H54 (cell line): Measurements from ENCODE around the gene CHDH.

Experiments
- DNase-seq: peaks from one replicate; pipeline ENCODE4 v3.0.0; 2011; ENCODE audit warnings: low spot score, mixed read lengths; ENCODE audit not compliant: insufficient read length
- FAIRE-seq: peaks from 3 replicates; lab custom pipeline; 2011; peaks lifted over from hg19 to GRCh38; lab: Jason Lieb, UNC
- POLR2A ChIP-seq: IDR thresholded peaks from 2 replicates; pipeline ENCODE4 v1.6.1; 2011; ENCODE audit warnings: low read depth, mild to moderate bottlenecking, low read length

The CHDH gene

DNA sequence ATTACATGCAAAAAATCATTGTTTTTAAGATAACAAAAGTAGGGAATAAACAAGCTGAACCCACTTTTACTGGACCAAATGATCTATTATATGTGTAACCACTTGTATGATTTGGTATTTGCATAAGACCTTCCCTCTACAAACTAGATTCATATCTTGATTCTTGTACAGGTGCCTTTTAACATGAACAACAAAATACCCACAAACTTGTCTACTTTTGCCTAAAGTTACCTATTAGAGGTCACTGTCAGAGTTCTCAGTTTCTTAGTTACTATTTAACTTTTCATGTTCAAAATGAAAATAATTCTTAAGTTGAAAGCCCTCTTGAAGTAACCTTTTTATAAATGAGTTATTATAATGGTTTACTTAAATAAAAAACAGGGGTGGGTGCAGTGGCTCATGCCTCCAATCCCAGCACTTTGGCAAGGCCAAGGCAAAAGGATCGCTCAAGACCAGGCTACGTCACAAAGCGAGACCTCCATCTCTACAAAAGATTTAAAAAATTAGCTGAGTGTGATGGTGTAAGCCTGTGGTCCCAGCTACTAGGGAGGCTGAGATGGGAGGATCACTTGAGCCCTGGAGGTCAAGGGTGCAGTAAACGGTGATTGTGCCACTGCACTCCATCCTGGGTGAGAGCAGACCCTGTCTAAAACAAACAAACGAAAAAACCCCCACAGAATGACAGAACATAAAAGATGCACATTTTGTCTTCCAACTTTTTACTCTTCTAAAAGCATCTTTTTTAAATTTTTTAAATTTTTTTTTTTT is 19.7 kb upstream of the CHDH start:
- FAIRE-seq (no peak), DNase-seq (no peak)
- TF ChIP-seq POLR2A, result no peak

DNA sequence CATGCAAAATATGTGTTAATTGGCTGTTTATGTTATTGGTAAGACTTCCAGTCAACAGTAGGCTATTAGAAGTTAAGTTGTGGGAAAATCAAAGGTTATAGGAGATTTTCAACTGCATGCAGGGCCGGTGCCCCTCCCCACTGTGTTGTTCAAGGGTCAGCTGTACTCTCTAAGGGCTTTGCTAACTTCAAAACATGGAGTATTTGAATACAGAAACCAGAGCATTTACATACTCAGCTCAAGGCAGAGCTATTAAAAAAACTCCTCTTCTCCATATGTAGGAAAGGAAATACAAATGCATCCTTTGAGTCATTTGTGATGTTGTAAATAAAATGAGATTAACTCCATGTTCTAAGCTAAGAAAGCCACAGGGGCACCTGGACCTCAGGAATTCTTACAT is 16.9 kb upstream of the CHDH start:
- no peak for TF ChIP-seq POLR2A
- DNase-seq, result no peak
- no peak for FAIRE-seq

DNA sequence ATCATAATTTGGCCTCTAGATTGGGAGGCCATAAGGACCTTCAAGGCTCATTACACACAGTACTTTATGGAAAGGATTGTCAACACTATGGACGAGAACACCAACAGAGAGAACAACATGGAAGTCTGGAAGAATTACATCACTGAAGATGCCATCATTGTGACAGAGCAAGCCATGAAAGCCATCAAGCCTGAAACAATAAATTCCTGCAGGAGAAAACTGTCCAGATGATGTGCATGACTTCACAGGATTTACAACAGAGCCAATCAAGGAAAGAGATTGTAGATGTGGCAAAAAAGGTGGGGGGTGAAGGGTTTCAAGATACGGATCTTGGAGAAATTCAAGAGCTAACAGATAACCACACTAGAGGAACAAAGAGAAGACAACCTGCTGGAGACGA is 16.0 kb upstream of the CHDH start:
- FAIRE-seq, result no peak

DNA sequence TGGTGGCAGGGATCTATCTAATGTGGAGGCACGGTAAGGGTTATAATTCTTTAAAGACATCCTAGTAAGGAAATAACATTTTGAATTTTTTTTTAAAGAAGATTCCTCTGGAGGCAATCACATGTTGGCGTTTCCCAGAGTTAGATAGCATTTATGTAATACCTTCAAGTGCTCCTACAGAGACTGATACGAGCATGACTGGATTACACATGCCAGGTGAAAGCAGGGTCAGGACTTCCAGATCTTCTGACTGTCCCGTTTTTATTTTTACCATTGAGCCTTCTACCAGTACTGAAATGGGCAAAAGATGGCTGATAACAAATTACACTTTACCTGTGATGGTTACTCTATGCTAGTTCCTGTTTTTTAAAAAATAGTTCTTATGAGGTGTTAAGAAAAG is 14.0 kb upstream of the CHDH start:
- no peak for FAIRE-seq
- DNase-seq, result no peak
- TF ChIP-seq POLR2A, result no peak

More for the DNA sequence above, 16.0 kb upstream of the CHDH start:
- TF ChIP-seq POLR2A, result no peak
- no peak for DNase-seq

DNA sequence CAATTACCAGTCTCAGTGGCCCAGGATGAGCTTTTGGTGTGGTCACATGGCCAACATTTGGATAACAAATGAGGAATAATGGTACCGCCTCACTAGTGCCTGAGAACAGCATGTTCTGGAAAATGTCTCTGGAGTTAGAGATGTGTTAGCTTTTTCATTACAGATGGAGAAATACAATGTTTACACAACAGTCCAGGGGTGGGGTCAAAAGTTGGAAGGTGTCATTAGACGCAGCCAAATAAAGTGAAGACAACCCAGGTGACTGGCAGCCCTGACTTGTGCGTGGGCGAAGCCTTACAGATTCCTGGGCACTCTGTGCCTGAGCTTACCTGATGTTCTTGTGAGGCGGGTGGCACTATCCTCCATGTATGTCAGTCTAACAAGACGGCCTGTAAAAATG is 13.0 kb upstream of the CHDH start:
- DNase-seq (no peak), FAIRE-seq (no peak)
- no peak for TF ChIP-seq POLR2A

DNA sequence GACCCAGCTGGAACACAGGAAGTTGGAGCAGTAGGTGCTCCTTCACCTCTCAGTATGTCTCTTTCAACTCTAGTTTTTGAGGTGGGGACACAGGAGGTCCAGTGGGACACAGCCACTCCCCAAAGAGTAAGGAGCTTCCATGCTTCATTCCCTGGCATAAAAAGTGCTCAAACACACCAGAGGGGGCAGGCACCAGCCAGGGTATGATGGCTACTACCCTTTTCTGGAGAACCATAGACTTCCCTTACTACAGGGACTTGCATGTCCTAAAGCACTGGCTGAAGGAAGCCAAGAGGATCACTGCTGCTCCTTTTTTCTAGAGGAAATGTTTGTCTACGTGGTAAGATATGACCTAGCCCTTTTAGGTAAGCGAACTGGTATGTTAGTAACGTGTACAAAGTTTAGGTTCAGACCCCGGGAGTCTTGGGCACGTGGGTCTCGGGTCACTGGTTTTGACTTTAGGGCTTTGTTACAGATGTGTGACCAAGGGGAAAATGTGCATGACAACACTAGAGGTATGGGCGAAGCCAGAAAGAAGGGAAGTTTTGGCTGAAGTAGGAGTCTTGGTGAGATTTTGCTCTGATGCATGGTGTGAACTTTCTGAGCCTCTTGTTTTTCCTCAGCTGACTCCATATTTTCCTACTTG is 12.0 kb upstream of the CHDH start:
- DNase-seq (no peak), FAIRE-seq (no peak)
- no peak for TF ChIP-seq POLR2A

DNA sequence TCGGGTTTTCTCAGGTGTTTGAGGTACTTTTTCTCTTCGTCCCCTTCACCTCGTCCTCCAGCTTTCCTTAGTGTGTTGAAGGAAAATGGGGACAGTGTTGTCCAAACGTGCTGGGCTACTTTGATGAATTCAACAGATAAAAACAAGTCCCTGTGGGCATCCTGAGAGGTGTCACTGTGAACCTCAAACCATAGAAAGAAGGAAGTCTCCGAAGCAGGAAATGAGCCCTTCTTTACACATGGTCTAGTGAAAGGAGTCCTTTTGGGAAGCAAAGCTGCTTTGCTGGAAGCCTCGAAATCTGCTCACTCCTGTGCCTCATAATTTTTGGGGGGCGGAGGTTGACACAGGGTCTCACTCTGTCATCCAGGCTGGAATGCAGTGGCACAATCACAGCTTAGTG is 10.7 kb upstream of the CHDH start:
- no peak for TF ChIP-seq POLR2A
- DNase-seq, result no peak
- FAIRE-seq, result no peak

DNA sequence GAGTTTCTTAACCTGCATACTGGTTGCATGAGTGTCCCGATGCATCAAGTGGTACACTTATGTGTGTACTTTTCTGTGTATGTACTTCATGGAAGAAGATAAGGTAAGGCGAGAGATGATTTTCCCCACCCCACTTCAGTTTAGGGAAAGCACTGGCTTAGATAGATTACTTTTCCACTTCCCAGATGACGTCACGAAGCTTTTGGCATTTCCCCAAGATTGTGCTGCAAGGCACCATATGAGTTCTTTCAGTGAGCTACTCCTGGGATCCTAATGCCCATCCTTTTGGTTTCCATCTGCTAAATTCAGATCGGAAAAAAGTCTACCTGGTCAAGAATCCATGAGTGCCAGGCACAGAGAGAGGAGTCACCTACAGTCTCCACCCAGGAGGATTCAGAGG is 4.7 kb upstream of the CHDH start:
- DNase-seq (no peak), FAIRE-seq (no peak)
- no peak for TF ChIP-seq POLR2A

DNA sequence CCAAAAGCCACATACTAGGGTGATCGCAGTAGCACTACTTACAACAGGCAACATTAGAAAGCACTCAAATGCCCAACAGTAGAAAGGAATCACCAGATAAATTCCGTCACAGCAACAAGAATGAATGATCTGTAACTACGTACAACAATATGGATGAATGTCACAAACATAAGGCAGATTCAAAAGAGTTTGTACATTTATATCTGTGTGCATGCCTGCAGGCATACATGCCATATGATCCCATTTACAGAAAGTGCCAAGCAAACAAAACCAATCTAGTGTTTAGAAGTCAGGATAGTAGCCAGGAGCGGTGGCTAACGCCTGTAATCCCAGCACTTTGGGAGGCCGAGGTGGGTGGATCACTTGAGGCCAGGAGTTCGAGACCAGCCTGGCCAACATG is 3.7 kb upstream of the CHDH start:
- no peak for TF ChIP-seq POLR2A
- DNase-seq, result no peak
- no peak for FAIRE-seq

DNA sequence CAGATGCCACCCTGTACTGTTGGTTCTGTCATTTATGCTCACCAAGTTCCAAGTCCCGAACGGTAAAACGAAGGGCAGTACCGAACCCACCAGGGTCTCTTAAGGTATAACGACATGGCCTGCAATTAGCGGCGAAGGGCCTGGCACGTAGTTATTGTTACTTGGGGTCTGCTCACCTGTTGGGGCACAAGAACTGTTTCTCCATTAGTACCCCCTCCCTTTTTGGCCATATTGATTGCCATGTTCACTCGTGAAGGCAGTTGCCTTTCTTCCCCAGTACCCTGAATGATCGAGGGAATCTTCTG is 584 bp upstream of the CHDH start:
- TF ChIP-seq POLR2A, result no peak
- no peak for FAIRE-seq
- DNase-seq, result no peak

DNA sequence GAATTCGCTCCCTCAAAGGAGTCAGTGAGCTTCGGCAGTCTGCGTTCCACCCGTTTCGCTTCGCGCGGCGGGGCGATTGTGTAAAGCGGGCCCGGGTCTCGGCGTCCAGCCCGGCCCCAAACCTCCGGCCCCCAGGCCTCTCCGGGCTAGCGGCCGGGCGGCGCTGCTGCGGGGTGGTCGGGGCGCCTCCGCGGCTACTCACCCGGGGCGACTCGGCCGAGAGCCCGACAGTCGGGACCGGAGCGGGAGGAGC is 412 bp downstream of the CHDH start:
- TF ChIP-seq POLR2A, result no peak
- FAIRE-seq (no peak), DNase-seq (no peak)

DNA sequence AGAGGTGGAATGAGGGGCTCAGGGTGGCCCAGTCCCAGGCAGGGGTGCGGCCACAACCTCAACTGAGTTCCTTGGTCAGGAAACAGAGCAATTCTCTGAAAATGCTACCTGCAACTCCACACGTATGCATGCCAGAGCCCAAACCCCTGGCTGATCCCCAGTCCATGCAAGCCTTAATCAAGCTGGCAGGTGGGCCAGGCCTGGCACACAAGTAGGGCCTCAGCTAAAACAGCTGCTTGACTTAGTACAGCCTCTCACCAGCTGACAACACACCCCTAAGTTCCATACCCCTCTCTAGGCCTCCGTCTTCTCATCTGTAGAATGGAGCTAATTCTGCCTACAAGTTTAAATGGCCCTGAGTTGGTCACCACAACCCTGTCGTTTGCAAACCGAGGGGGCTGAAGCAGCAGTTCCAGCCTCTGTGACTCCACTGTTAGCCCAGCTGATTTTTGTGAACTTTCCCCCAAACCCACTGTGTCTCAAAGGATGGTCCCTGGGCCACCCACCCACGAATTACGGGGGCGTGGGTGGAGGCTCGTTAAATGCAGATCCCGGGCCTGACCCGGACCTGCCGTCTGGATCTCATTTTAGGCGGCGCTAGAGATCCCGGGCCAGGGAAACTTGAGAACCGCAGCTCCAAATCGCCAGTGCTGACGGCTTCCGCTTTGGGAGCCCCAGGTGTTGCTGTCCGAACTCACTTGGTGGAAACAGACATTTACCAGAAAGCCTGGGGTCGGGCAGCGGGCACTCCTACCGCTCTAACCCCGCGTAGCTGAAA is 927 bp downstream of the CHDH start:
- no peak for TF ChIP-seq POLR2A
- no peak for FAIRE-seq

DNA sequence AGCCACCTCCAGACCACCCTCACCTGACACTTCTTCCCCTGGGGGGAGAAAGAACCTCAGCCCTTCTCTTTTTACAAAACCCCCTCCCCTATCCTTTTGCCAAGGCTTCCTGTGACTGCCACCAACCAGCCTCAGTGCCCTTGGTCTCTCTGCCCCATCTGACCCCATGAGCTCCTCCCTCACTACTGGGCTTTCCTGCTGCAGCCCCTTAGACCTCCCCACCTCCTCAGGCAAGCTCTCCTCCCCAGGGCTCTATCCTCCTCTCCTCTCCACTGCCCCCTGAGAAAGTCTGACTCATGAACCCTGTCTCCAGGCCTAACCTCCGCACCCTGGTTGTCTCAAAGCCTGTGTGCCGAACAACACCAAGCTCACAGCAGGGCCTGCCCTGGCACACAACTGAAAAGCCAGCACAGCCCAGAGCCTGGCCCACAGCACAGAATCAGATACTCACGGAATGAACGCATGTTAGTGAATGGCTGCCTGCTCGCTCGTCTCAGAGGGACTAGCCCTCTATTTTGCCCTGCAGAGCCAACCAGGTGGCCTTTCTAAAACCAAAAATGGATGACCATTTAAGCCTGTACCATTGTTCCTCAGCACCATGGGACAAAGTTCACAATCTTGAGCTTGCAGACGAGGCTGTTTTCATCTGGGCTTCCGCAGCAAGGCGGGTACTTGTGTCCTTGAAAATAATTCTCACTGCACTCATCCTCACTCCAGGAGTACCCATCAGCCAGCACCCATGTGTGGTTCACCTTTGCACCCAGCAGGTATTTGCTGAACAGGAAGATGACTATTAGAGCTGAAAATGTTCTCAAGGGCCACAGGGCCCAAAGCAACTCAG is 1.7 kb downstream of the CHDH start:
- FAIRE-seq (no peak), DNase-seq (no peak)
- no peak for TF ChIP-seq POLR2A

More for the DNA sequence above, 927 bp downstream of the CHDH start:
- DNase-seq, result no peak

DNA sequence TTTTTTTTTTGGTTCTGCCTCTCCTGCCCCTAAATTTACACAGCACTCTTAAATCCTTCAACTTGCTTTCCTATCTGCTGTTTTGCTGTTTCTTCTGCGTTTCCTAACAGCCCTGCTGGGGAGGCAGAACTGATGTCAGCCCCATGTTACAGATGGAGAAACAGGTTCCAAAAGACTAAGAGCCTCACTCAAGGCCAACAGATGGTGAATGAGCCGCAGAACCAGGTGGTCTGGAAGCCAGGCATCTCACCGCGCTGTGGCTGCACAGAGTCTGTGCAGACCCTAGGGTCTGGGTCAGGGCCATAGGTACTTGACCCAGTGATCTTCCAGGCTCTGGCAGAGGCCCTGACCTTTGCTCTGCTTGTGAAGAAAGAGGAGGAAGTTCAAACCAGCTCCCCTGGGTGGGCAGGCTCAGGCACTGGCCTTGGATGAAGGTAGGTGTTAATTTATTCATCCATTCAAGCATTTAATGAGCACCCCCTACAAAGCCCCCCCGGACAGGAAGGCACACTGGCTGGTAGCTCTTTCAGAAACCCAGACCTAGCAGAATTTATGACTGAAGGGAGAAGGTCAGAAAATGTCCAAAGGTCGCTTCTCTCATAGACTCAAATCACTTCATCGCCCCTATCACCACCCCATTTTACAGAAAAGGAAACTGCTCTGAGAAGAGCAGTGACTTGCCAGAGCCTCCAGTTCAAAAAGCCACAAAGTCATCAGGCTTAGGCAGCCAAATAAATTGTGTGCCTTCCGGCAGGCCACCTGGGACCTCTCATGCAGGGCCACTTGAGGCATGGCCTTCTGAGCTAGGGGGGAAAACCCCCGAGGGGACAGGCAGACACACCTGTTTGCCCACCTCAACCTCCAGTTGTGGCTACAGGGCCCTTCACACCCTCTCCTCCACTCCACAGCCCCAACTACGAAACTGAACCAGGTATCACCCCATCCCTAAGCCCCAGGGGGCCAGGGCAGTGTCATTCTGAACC is 2.7 kb downstream of the CHDH start:
- DNase-seq, result no peak
- no peak for FAIRE-seq
- no peak for TF ChIP-seq POLR2A
